ENCODE data around the gene GPBP1L1. TPM values are rescaled to one million over a fixed set of nuclear protein-coding genes. Genes with fewer than 3 reads are reported as not detected.

The GPBP1L1 gene
- total and polyA plus RNA-seq, 4 experiments from 2014 or later = 88.8 to 187 (median 161) TPM

DNA sequence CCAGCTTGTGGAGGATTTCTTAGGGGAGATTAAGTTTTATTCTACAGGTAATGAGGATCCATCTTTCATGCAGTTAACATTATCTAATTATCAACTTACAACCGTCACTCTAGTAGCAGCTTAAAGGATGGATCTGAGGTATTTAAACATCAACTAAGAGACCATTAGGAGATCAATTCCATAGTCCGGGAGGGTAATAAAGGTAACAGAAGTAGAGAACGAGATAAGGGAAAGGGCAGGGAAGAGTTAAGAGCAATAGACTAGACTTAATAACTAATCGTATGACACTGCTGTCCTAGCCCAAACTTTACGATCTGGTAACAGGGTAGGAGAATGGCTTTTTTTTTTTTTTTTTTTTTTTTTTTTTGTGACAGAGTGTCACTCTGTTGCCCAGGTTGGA lies 43.0 kb downstream of the GPBP1L1 start:
- intact Hi-C loops (cut with micrococcal nuclease) = no loop called here
- Histone ChIP-seq H3K27ac (ENCODE audit: low read depth, low read length) (no peak overlapping the region), H3K4me1 (ENCODE audit: insufficient read depth, low read length) (no peaks in the 10 kb centered on the region), H3K9me3 (ENCODE audit: control insufficient read depth in 1 of 2, low read length in 2 of 2) (no peaks in the 10 kb centered on the region), H3K27me3 (ENCODE audit: insufficient read depth, low read length) (no peaks in the 10 kb centered on the region), H3K36me3 (ENCODE audit: insufficient read depth, low read length) (peaks cover 29% of the 10 kb centered on the region), H3K4me3 (ENCODE audit: low read length in 2 of 2) (no peak overlapping the region)
- Mint-ChIP-seq H3K27ac (peak overlapping the region in 5 of 7 donors; percentile 1 to 78 (median 39)), H3K4me1 (peaks cover 0 to 8% (median 5%) of the 10 kb centered on the region in 4 donors), H3K4me3 (no peak overlapping the region), H3K27me3 (no peaks in the 10 kb centered on the region), H3K9me3 (no peaks in the 10 kb centered on the region), H3K36me3 (peaks cover 25 to 44% of the 10 kb centered on the region in 2 donors)
- no peak for DNase-seq
- CTCF ChIA-PET (ENCODE audit: partially characterized antibody) = no interaction called here
- POLR2A ChIA-PET (ENCODE audit: partially characterized antibody) = no interaction called here

DNA sequence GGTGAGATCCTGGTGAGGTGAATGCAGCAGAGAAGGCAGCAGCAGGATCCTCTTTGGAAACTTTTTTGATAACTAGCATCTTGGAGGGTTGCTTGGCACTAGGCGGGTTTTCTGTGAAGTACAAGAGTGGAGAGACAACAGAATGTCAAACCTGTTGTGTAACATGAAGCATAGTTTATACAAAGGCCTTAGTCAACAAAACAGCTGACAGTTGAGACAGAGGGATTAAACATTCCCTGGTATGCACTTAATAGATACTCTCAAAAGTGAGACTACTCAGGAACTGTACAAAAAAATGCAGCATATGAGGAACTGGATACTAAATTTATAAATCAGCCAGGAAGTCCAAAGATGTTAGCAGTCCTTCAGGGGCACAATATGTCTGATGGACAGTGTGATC lies 46.0 kb downstream of the GPBP1L1 start:
- Histone ChIP-seq H3K4me1 (ENCODE audit: insufficient read depth, low read length) (no peaks in the 10 kb centered on the region), H3K4me3 (ENCODE audit: low read length in 2 of 2) (no peak overlapping the region), H3K27me3 (ENCODE audit: insufficient read depth, low read length) (no peaks in the 10 kb centered on the region), H3K27ac (ENCODE audit: low read depth, low read length) (no peak overlapping the region), H3K36me3 (ENCODE audit: insufficient read depth, low read length) (peaks cover 50% of the 10 kb centered on the region), H3K9me3 (ENCODE audit: control insufficient read depth in 1 of 2, low read length in 2 of 2) (no peaks in the 10 kb centered on the region)
- Mint-ChIP-seq H3K27ac (peak overlapping the region in 3 of 7 donors; percentile 14 to 63 (median 62)), H3K36me3 (peaks cover 22 to 30% of the 10 kb centered on the region in 2 donors), H3K9me3 (no peaks in the 10 kb centered on the region), H3K27me3 (no peaks in the 10 kb centered on the region), H3K4me3 (no peak overlapping the region), H3K4me1 (peaks cover 0 to 4% (median 2%) of the 10 kb centered on the region in 4 donors)
- intact Hi-C loops (cut with micrococcal nuclease) = no loop called here
- POLR2A ChIA-PET (ENCODE audit: partially characterized antibody) = interaction anchor here (0.6 kb wide), 1 partner anchor 918 kb away, joined by 3 read pairs; no protein-coding TSS in a partner anchor
- no peak for DNase-seq
- CTCF ChIA-PET (ENCODE audit: partially characterized antibody) = interaction anchor here (0.6 kb wide), 1 partner anchor 604 kb away, joined by 3 read pairs; no protein-coding TSS in a partner anchor

DNA sequence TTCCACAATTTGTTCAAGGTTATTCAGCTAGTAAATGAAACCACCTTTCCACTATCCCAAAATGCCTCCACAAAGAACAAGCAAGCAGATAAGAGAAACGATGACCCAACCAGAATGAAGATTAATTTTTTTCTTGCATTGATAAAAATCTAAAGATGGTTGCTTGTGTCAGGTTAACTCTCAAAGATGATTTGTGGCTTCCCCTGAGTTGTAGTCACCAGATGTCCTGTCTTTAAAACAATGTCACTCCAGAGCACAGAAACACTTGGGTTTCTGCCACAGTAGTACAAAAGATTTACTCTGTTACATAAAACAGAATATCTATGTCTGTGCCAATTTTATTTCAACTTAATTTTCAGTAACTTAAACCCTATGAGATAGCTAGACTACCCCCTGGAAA lies 51.1 kb downstream of the GPBP1L1 start:
- Histone ChIP-seq H3K27ac (ENCODE audit: low read depth, low read length) (no peak overlapping the region), H3K9me3 (ENCODE audit: control insufficient read depth in 1 of 2, low read length in 2 of 2) (no peaks in the 10 kb centered on the region), H3K4me3 (ENCODE audit: low read length in 2 of 2) (no peak overlapping the region), H3K36me3 (ENCODE audit: insufficient read depth, low read length) (peaks cover 76% of the 10 kb centered on the region), H3K27me3 (ENCODE audit: insufficient read depth, low read length) (no peaks in the 10 kb centered on the region), H3K4me1 (ENCODE audit: insufficient read depth, low read length) (no peaks in the 10 kb centered on the region)
- ChIA-PET CTCF (ENCODE audit: partially characterized antibody) (interaction anchor here (0.6 kb wide), 1 partner anchor 37 kb away, joined by 3 read pairs; no protein-coding TSS in a partner anchor), POLR2A (ENCODE audit: partially characterized antibody) (no interaction called here)
- Mint-ChIP-seq H3K4me1 (no peaks in the 10 kb centered on the region), H3K9me3 (no peaks in the 10 kb centered on the region), H3K4me3 (no peak overlapping the region), H3K27ac (peak overlapping the region in 1 of 7 donors; percentile 26), H3K36me3 (peaks cover 17 to 38% of the 10 kb centered on the region in 2 donors), H3K27me3 (no peaks in the 10 kb centered on the region)
- intact Hi-C loops (cut with micrococcal nuclease) = no loop called here
- DNase-seq = no peak

DNA sequence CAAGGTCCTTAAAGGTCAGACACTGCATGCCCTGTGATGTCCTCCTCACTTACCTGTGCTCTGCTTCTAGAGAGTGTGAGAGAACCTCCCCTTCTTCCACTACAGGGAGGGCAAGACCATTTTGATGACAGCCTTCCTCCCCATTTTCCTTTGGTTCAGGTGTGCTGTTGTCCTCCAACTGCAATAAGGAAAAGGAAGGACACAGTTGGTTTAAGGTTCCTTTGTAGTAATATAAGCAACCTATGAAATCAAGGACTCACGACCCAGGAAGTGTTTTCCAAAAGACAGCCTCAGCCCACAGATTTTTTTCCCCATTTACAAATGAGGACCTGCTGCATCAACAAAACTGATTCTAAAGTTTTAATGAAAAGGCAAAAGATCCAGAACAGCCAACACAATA lies 55.9 kb downstream of the GPBP1L1 start:
- peak overlapping the region in 5 of 7 donors; percentile 47 to 91 (median 51) for H3K27ac Mint-ChIP-seq

DNA sequence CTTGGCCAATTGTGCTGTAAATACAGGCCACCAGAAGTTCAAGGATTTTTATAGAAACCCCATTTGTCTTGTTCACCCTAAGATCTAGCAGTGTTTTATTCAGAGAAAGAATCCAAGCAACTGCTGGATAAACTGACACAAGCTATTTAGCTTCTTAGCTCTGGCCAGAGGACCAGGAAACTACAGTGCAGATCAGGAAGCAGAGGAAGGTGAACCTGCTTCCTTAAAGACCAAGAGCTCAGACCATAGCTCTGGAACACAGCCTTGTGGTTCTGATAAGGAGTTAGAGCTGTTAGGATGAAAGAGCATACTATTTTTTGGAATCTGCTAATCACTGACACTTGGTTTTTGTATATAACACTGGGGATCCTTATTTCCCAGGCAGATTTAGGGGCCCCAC lies 57.3 kb downstream of the GPBP1L1 start:
- no peak overlapping the region for H3K4me3 Mint-ChIP-seq
- H3K27ac Mint-ChIP-seq = peak overlapping the region in 4 of 7 donors; percentile 3 to 65 (median 38)
- H3K4me1 Mint-ChIP-seq = no peaks in the 10 kb centered on the region
- H3K36me3 Mint-ChIP-seq = peaks cover 45 to 67% of the 10 kb centered on the region in 2 donors
- H3K9me3 ChIP-seq (ENCODE audit: control insufficient read depth in 1 of 2, low read length in 2 of 2) = no peaks in the 10 kb centered on the region
- no peaks in the 10 kb centered on the region for H3K4me1 ChIP-seq (ENCODE audit: insufficient read depth, low read length)
- H3K27me3 Mint-ChIP-seq = no peaks in the 10 kb centered on the region
- H3K27me3 ChIP-seq (ENCODE audit: insufficient read depth, low read length) = no peaks in the 10 kb centered on the region
- intact Hi-C loops (cut with micrococcal nuclease) = no loop called here
- ChIA-PET POLR2A (ENCODE audit: partially characterized antibody) (no interaction called here), CTCF (ENCODE audit: partially characterized antibody) (no interaction called here)
- H3K9me3 Mint-ChIP-seq = peaks cover 0 to 1% (median 0%) of the 10 kb centered on the region in 8 donors
- no peak overlapping the region for H3K27ac ChIP-seq (ENCODE audit: low read depth, low read length)
- H3K36me3 ChIP-seq (ENCODE audit: insufficient read depth, low read length) = peaks cover 50% of the 10 kb centered on the region
- no peak for DNase-seq
- no peak overlapping the region for H3K4me3 ChIP-seq (ENCODE audit: low read length in 2 of 2)

More for the DNA sequence above, 55.9 kb downstream of the GPBP1L1 start:
- H3K4me3 ChIP-seq (ENCODE audit: low read length in 2 of 2) = no peak overlapping the region
- H3K9me3 ChIP-seq (ENCODE audit: control insufficient read depth in 1 of 2, low read length in 2 of 2) = no peaks in the 10 kb centered on the region
- H3K27ac ChIP-seq (ENCODE audit: low read depth, low read length) = no peak overlapping the region
- ChIA-PET POLR2A (ENCODE audit: partially characterized antibody) (no interaction called here), CTCF (ENCODE audit: partially characterized antibody) (no interaction called here)
- no peak for DNase-seq
- Mint-ChIP-seq H3K9me3 (peaks cover 0 to 1% (median 0%) of the 10 kb centered on the region in 8 donors), H3K27me3 (no peaks in the 10 kb centered on the region), H3K36me3 (peaks cover 39 to 67% of the 10 kb centered on the region in 2 donors), H3K4me3 (no peak overlapping the region), H3K4me1 (no peaks in the 10 kb centered on the region)
- H3K4me1 ChIP-seq (ENCODE audit: insufficient read depth, low read length) = no peaks in the 10 kb centered on the region
- intact Hi-C loops (cut with micrococcal nuclease) = no loop called here
- H3K36me3 ChIP-seq (ENCODE audit: insufficient read depth, low read length) = peaks cover 60% of the 10 kb centered on the region
- H3K27me3 ChIP-seq (ENCODE audit: insufficient read depth, low read length) = no peaks in the 10 kb centered on the region

DNA sequence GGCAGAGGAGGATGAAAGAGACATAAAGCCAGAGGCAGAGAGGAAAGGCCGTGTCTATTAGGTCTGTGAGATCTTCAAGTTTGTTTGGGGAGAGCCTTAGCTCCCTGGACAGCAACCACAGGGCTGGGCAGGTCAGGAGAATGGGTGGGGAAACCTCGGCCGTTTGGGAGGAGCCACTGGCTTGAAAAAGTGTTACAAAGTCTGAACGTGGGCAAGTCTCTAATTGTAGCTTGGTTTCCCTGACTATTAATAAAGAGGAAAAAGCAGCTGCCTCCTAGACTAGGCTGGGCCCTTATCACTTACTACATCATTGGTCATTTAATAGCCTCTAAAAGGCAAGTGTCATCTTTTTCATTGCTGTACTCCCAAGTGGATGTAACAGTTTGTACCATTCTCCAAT lies 62.4 kb downstream of the GPBP1L1 start, which contains the start of gene CCDC17:
Gene CCDC17, minus strand, starts transcription at position 83 of the 400 bp plus-strand sequence. CDS start 145 bp downstream, outside the sequence.
- Histone ChIP-seq H3K9me3 (ENCODE audit: control insufficient read depth in 1 of 2, low read length in 2 of 2) (no peaks in the 10 kb centered on the region), H3K4me3 (ENCODE audit: low read length in 2 of 2) (no peak within 1 kb of the TSS), H3K27me3 (ENCODE audit: insufficient read depth, low read length) (no peaks in the 10 kb centered on the region), H3K4me1 (ENCODE audit: insufficient read depth, low read length) (no peaks in the 10 kb centered on the region), H3K27ac (ENCODE audit: low read depth, low read length) (no peak within 1 kb of the TSS), H3K36me3 (ENCODE audit: insufficient read depth, low read length) (peaks cover 16% of the 10 kb centered on the region)
- peak within 1 kb of the TSS in 1 of 8 donors; percentile 2 for H3K4me3 Mint-ChIP-seq
- ChIA-PET POLR2A (ENCODE audit: partially characterized antibody) (interaction anchor here (0.5 kb wide), 1 partner anchor 328 kb away, joined by 3 read pairs; no protein-coding TSS in a partner anchor), CTCF (ENCODE audit: partially characterized antibody) (no interaction called here)
- H3K9me3 Mint-ChIP-seq = peaks cover 0 to 1% (median 0%) of the 10 kb centered on the region in 8 donors
- no peak for DNase-seq
- peaks cover 34 to 49% of the 10 kb centered on the region in 2 donors for H3K36me3 Mint-ChIP-seq
- no peaks in the 10 kb centered on the region for H3K27me3 Mint-ChIP-seq
- intact Hi-C loops (cut with micrococcal nuclease) = no loop called here
- H3K4me1 Mint-ChIP-seq = peaks cover 0 to 7% (median 2%) of the 10 kb centered on the region in 4 donors
- peak within 1 kb of the TSS in 5 of 7 donors; percentile 1 to 60 (median 29) for H3K27ac Mint-ChIP-seq

DNA sequence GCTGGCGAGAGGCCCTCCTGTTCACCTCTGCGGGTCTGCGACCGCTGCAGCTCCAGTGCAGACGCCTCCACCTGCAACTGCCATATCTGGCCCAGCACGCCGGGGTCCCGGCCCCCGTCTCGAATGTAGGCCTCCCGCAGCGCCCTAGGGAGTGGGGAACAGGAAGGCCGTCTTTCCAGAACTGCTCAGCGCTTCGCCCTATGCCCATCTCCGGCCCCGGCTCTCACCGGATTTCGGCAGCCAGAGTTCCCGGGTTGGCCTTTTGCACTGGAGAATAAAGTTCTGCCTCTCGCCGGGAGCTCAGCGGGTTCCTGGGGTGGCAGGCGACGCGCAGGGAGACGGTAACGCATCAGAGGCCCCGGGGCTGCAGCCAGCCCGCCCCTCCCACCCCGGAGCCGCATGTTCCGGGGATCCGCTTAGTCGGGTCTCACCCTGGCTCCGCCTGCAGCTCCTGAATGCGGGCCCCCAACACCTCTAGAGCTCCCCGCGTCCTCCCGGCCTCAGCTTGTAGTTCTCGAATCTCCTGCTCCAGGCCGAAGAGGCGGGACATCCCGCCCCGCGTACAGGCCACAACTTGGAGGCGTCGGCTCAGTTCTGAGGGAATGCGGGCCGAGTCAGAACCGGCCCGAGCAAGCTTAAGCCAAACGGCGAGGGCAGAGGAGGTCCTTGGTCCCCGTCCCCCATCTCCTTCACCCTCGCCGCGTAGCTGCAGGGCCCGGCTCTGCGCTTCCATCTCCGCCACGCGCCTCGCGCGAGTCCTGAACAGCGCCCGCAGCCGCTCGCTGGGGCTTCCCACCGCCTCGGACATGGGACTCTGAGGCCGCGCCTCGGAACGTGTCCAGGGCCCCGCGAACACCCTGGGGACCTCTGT lies 63.6 kb downstream of the GPBP1L1 start:
- H3K4me1 ChIP-seq (ENCODE audit: insufficient read depth, low read length) = no peaks in the 10 kb centered on the region
- H3K4me1 Mint-ChIP-seq = peaks cover 0 to 7% (median 2%) of the 10 kb centered on the region in 4 donors
- H3K27ac ChIP-seq (ENCODE audit: low read depth, low read length) = no peak overlapping the region
- peaks cover 12% of the 10 kb centered on the region for H3K36me3 ChIP-seq (ENCODE audit: insufficient read depth, low read length)
- H3K4me3 Mint-ChIP-seq = no peak overlapping the region
- ChIA-PET POLR2A (ENCODE audit: partially characterized antibody) (no interaction called here), CTCF (ENCODE audit: partially characterized antibody) (no interaction called here)
- no peaks in the 10 kb centered on the region for H3K9me3 ChIP-seq (ENCODE audit: control insufficient read depth in 1 of 2, low read length in 2 of 2)
- no peak for DNase-seq
- peaks cover 0 to 1% (median 0%) of the 10 kb centered on the region in 8 donors for H3K9me3 Mint-ChIP-seq
- intact Hi-C loops (cut with micrococcal nuclease) = no loop called here
- peak overlapping the region in 1 of 7 donors; percentile 29 for H3K27ac Mint-ChIP-seq
- H3K27me3 Mint-ChIP-seq = no peaks in the 10 kb centered on the region
- no peak overlapping the region for H3K4me3 ChIP-seq (ENCODE audit: low read length in 2 of 2)
- peaks cover 27 to 52% of the 10 kb centered on the region in 2 donors for H3K36me3 Mint-ChIP-seq
- H3K27me3 ChIP-seq (ENCODE audit: insufficient read depth, low read length) = no peaks in the 10 kb centered on the region
